Keratinocyte (primary cell): ENCODE measurements around the gene NEURL1.

Experiments used
- CTCF ChIP-seq, 3 experiments: IDR thresholded peaks in 1 of 3; conservative IDR thresholded peaks in 1 of 3; optimal IDR thresholded peaks in 1 of 3; 2 replicates in 2 of 3; 3 replicates in 1 of 3; pipeline versions ENCODE3 to v1.5.1; 2011; ENCODE audit warnings: low read length in 3 of 3, mild to moderate bottlenecking in 3 of 3, moderate library complexity in 2 of 3, control low read depth in 1 of 3, inconsistent platforms in 1 of 3; ENCODE audit not compliant: insufficient read depth in 2 of 3; ENCODE audit errors: extremely low read depth in 1 of 3
- EZH2 ChIP-seq: IDR thresholded peaks from one replicate; pipeline ENCODE4 v1.6.1; 2012; ENCODE audit warnings: inconsistent platforms, mild to moderate bottlenecking, low read length, moderate library complexity

GRCh38 chr10:103534621-103535498 is 41.4 kb downstream of the NEURL1 start:
- no peak for TF ChIP-seq EZH2
- no peak for TF ChIP-seq CTCF (optimal IDR thresholded peaks at IDR 0.05 in 1 of 3, IDR thresholded peaks at IDR 0.05 in 1 of 3, conservative IDR thresholded peaks at IDR 0.05 in 1 of 3; ENCODE audit: extremely low read depth in 1 of 3, insufficient read depth in 2 of 3, low read length in 3 of 3)
